Stimulated activated CD4-positive, alpha-beta T cell treated with anti-CD3 and anti-CD28 coated beads, Interleukin-12 subunit alpha, Interleukin-12 subunit beta, amount 100 ng/mL, for 4 hours (primary cell): ENCODE measurements around the gene SMG6.
A peak's percentile ranks its signal among the peaks of the same experiment; 100 is the strongest.
"Not testable (repeated sequence)": the region's sequence is repeated elsewhere in the genome, so short reads cannot be mapped to it uniquely, and the experiment has no call there.

Experiments used
- DNase-seq: peaks from one replicate; pipeline ENCODE4 v3.0.0-alpha.2; 2020

SMG6 gene

DNA sequence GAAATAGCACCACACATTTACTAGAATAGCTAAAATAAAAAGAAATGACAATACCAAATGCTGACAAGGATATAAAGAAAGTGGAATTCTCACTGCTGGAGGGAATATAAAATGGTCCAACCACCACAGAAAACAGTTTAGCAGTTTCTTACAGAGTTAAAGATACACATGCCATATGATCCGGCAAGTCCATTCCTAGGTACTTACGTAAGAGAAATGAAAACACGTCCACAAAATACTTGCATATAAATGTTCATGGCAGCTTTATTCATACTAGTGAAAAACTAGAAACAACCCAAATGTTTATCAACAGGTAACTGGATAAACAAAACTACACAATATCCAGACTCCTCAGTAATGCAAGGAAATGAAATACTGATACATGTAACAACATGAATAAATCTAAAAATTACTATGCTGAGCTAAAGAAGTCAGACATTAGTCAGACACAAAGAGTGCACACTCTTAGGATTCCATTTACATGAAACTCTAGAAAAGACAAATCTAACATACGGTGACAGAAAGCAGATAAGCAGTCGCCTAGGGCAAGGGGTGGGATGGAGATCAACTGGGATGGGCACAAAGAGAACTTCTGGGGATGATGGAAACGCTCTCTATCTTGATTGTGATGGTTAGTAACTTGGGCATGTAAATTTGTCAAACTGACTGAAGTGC lies 76.4 kb downstream of the SMG6 start:
- no peak for DNase-seq

DNA sequence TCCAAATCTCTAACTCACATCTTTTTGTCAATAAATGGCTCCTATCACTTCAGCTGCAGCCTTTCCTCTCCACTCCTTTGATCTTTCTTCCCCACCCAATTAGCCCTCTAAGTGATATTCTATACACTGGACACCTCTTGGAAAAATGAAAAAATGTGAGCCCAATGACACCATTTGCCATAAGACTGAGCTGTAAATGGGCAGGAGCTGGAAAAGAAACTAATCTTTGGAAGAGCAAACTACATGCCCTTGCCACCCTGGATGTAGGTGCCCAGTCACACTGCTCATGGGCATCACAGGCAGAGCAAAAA lies 80.0 kb downstream of the SMG6 start:
- DNase-seq: no peak

DNA sequence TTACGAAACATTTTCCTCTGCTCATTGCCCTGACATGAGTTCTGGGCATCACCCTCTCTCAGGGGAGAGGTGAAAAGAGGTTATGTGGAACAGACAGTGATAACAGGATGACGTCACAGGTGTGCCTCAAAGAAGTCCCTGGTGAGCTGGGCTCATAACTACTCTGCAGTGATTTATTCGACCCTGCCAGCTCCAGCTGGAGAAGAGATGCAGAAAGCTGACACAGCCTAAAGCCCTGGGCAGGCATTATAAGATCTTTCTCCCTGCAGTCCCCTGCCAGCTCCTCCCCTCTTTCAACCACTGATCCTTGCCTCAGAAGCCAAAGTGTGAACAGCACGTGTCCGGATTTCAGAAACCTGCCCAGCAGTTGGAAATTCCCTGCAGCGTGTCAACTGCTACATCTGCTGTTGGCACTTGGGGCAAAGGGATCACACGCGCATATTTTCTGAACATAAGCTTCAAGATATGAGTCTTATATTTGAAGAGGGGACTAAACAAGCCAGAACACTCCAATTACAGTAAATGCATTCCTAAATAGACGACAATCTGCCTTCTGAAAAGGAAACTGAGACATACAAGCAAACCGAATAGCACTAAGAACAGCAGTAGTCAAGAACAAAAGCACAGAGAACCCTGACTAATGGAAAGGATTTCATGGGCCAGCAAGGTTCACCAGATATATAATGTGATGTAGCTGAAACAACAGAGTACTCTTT lies 80.5 kb downstream of the SMG6 start:
- DNase-seq: peak; percentile 15

DNA sequence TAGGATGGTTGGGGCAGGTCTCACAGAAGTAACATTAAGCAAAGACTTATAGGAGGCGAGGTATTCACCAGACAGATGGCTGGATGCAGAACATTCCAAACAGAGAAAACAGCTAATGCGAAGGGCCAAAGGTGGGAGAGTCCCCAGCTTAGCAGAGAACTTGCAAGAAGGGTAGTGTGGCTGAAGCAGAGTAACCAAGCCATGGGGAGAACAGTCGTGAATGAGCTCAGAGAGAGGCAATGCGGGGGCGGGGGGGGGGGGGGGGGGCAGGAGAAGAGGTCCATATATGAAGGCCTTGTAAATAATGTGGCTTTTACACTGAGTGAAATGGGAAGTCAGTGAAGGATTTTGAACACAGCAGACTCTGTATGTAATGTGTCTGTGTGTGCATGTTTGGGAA lies 81.3 kb downstream of the SMG6 start:
- DNase-seq: no peak

DNA sequence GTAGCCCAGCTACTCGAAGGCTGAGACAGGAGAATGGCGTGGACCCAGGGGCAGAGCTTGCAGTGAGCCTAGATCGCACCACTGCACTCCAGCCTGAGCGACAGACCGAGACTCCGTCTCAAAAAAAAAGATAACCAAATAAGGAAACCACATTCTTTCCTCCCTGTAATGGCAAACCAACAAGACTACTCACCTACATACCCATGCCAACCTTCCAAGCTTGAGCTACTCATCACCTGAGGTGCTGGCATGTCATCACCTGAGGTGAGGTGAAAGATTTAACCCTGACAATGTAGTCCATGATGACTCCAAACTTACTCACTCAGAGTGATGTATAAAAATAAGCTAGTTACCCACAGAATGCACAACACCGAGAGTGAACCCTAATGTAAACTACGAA lies 85.2 kb downstream of the SMG6 start:
- no peak for DNase-seq

DNA sequence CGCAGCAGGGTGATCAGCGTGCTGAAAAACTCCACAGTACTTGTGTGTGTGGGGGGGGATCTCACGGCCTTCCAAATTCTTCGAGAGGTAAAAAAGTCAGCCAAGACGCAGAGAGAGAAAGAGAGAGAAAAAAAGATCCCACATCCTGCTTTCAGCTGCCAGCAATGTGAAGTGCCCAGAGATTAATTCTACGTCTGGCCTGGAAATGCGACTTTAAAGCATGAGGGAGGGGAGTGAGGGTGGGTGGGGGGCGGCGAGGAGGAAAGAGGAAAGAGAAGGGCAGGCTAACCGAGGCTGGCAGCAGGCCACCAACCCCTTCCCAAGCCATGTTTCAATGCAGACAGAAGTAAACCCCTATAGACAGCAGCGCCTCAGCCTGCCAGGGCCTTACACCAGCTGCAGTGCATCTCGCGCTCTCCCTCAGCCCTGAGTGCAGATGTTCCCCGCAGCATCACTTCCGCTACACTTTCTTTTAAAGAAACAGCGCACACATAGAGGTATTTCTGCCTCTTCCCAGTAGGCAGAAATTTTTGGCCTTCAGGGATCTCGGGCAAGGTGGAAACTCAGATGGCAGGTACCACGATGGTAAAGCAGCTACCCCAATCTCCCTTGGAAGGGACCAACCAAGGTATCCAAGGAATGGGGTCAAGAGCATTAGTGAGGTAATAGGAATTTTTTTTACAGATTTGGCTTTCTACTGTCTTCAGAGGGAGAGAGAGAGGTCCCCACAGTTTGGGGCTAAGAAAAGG lies 87.8 kb downstream of the SMG6 start:
- DNase-seq: peak; percentile 52

DNA sequence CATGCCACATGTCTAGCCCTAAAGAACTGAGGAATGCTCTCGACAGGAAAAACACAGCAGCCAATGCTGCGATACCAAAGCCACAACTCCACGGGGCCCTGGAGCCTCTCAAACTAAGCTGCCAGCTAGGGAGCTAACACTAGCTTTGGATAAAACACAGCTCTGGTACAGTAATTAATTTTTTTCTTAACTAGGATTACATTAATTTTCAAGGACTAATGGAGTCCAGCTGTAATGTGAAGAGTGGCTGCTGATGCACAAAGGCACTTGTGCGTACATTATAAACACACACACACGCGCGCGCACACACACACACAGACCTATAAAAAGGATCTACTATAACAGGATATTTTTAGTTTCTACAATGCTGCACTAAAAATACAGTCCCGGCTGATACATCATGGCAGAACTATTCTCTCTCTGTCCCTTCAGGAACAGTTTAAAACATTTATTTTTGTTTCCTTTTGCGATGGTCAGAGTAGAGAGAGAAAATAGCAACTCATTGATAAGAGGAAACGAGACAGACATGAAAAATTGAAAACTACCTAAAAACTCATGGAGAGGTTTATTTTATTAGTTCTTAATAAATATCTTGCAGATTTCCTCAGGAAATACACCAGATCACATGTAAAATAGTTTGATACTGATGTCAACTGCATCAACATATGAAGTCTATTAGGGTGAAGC lies 88.5 kb downstream of the SMG6 start:
- no peak for DNase-seq

DNA sequence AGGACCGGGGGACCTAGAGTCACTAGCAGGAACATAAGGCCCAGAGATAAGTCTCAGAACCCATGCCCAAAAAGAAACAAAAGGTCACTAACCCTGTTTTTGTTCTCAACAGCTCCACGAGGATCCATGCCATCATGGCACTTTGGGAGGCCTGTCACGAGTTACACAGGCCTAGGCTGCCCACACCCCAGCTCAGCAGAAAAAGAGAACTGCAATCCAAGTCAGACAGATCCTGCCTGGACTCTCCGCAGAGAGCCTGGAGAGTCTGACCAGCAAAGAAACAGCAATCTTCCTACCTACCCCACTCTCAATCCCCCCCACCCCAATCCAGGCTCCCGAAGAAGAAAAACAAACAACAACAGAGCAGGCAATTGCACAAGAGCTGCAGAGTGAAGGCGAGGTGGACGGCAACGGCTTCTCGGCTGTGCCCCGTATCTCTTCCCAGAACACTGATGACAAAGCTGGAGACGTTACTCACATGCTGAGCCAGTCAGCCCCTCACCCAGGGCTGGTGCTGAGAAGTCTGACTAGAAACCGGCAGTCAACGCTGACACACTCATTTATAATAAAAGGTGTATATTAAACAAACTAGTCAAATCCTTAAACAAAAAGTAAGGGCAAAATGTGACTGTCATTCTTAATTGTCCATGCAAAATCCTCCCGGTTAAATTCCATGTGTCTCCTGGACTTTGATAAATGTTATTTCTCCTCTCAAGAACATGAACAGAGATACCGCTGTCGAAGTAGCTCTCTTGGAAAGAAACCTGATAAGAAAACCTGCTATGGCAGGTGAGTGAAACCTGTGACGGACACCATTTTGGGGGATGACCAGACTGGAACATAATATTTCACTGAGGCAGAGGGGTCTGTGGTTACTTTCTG lies 89.3 kb downstream of the SMG6 start:
- DNase-seq: no peak

DNA sequence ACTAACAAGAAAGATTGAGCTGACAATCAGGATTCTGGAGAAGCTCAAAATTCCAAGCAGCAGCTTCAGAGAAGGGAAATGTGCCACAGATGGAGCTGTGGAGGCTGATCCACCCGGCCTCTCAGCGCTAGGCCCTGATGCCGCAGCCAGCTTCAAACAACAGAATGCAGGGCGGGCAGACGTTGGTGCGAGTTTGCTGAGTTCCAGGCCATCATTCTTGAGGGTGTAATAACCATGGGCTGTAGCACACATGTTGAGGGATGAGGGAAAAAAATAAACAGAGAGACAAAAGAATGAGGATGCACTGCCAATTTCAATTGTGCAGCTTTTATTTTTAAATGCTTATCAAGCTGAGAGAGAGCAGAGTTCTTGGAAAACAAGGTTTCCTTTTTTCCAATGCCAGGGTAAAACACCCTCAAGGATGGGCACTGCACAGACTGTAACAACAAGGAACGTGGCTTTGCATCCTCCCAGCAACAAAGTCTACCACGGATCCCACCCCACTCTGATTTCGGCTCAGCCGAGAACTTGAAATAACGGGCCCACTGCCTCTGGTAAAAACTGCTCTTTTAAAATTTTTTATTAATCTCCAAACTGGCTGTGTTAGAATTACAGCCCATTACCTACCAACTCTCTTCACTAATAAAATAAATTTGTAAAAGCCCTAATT lies 90.2 kb downstream of the SMG6 start:
- DNase-seq: no peak

DNA sequence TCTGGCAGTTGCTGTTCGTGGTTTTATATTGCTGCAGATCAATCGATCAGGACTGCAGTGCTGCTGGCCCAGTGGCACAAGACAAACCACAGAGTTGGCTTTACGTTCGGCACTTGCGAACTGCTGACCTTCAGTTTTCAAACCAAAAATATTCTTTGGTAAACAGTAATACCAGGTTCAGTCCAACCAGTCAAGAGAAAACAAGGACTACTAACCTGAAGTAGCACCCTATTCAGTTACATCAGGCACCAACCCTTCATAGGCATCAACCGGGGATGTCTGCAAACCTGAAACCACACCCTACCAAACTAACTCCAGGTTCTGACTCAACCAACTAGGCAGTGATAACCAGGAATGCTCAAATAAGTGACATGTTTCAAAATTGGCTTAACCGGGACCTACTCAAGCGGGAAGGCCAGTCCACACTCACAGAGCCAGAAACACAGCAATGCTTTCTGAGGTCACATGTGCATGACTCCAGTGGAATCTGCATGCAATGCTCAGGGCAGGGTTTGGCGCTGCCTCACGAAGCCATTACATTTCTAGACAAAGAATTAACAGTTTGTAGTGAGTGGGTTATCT lies 91.1 kb downstream of the SMG6 start:
- no peak for DNase-seq

DNA sequence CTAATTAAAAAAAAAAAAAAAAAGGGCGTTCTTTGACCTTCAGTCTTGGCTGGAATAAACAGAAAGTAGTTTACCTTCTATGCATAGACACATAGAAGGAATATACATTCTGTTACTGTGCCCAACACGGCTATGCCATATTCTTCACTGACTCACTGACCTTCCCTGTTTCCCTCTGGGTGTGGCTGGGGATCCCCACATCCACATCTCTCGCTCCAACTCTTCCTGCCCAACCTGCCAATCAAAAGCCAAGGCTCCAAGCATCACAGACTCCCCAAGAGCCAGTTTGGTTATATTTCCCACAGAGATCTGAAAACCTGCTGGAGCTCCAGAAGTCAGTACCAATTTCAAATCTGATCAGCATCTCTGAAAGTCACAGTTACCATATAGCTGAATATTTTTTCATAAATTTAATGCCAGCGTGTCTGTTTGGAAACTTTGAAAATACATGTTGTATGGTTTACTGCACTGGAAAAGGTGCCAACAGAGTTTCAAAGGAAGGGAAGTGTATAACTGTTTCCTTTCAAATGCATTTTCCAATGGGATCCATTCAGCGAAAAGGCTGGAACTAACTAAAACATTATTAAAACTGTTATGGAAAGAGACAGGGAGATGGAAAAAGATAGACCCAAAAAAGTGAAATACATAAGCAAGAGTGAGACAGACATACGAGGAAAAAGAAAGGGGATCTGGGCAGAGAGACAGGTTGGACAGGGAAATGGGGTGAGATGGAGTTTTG lies 91.8 kb downstream of the SMG6 start:
- no peak for DNase-seq

DNA sequence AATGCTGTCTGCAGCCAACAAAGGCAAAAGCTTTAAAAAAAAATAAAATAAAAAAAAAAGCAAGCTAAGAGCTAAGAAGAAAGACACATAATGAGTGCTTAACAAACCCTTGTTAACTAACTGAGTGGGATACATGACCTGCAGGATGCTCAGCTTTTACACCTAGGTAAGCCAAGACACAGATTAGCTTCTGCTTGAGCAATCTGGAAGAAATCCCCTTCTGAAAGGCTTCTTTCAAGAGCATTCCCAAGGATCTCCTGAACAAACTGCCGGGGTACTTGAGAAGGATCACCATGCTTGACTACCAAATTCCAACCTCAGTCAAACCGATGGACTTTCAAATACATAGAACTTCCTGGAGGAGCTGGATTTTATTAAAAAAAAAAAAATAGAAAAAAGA lies 92.9 kb downstream of the SMG6 start:
- DNase-seq: no peak

DNA sequence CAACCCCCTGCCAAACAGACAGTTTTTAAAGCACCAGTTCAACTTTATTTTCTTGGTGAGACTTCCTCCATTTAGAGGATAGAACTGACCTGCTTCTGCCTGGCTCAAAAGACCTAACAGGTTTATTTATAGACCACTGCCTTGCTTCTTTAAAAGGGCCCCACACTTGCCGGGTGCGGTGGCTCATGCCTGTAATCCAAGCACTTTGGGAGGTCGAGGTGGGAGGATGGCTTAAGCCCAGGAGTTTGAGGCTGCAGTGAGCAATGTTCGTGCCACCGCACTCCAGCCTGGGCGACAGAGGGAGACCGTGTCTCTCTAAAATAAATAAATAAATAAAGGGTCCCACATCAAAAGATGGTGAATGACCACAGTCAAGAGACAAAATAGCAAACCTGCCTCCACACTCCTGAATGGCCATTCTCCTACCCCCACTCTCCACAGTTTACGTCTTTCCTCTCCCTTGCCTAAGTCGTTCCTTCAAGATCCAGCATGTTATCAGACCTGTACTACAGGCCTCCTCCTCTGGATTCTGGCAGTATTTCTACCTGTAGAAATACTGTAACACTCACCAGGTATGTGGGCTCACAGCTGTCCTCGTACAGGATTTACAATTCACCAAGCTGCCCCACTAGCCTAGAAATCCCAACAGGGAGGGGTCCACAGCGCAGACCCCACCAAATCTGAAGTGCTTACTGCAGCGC lies 95.6 kb downstream of the SMG6 start:
- DNase-seq: no peak

DNA sequence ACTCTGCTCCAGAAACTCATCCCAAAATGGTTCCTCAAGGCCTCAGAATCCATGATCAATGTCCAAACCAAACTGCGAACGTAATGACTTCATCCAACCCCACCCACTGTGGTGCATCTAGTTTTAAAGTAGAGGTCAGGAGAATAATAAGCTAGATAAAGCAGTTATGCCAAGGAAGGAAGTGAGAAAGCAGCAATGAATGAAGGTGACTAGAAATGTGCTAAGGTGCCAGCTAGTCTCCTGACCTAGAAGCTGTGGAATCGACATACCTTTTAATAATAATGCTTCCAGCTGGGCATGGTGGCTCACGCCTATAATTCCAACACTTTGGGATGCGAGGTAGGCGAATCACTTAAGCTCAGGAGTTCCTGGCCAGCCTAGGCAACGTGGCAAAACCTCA lies 99.2 kb downstream of the SMG6 start:
- no peak for DNase-seq

DNA sequence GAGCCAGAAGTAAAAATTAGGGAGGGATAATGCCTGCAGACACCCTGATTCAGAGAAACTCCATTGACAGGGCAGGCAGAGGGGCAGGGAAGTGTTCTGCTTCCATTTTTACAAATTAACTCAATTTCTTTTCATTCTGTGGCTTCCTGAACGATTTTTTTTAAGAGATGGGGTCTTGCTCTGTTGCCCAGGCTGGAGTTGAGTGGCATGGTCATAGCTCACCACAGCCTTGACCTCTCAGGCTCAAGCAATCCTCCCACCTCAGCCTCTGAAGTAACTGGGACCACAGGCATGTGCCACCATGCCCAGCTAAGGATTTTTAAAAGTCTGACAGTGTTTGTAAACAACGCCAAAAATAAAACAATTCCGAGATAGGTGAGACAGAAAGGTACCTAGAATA lies 99.8 kb downstream of the SMG6 start:
- DNase-seq: no peak

DNA sequence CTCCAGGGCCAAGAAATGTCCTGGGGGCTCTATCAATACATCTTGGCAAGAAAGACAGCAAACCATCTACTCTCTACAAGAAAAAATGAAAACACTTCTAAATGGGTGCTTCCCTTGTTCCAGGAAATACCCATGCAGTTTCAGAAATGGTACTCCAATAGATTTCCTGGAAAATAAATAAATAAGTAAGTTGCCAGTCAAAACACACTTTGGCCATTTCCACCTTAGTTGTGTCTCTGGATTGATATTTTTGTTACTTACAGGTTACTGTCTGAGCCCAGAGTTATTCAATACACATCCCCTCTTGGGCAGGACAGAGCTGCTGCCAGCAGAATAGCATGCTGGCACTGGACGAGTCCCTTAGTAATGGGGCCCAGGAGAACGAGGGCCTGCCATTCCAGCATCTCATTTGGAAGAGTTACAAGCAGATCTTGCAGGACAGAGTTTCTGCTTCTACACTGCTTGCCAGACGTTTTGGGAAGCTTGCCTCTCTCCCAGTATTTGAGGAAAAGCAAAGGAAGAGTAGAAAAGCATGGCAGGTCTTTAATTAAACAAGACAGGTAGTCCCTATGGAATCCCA lies 100.5 kb downstream of the SMG6 start:
- DNase-seq: no peak

DNA sequence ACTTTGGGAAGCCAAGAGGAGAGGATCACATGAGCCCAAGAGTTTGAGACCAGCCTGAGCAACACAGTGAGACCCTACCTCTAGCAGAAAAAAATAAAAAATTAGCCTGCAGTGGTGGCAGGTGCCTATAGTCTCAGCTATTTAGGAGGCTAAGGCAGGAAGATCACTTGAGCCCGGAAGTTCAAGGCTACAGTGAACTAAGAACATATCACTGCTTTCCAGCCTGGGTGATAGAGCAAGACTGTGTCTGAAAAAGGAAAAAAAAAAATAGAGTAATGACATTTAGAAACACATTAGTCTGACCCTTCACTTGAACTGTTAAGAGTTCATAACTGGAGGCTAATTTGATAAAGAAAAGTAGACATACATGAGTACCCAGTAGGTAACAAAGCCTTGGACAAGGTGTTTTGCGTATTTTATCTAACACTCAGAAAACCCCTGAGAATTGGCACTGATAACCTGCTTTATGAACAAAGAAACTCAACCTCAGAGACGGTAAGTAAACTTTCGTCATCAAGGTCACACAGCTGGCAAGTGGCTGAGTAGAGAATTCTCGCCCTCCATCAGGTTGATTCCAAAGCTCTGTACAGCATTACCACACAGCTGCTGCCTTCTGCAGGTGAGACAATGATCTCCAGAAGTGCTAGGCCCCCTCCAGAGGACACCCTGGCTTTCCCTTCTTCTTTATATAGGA lies 101.1 kb downstream of the SMG6 start:
- no peak for DNase-seq

DNA sequence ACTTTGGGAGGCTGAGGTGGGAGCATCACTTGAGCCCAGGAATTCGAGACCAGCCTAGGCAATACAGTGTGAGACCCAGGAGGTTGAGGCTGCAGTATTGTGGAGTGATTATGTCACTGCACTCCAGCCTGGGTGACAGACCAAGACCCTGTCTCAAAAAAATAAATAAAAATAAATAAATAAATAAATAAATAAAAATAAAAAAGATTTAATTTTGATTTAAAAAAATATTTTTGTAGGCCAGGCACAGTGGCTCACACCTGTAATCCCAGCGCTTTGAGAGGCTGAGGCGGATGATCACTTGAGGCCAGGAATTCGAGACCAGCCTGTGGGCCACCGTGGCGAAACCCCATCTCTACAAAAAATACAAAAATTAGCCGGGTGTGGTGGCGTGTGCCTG lies 104.2 kb downstream of the SMG6 start:
- DNase-seq: not testable (repeated sequence)

DNA sequence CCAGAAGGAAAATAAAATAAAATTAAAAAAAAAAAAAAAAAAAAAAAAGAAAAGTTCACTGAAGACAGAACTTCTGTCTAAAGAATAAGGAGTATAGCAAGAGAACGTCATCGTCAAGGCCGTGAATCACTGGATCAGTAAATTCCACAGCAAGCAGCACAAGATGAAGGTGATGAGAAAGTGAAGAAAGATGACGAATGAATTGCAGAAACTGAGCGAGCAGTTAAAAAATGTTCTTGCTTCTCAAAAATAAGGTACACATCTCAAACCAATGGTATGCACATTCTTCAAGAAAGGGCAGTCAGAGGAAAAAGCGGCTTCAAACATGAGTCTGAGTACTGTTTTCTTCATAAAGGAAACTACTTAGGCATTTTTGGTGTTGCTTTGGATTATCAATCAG lies 104.7 kb downstream of the SMG6 start:
- no peak for DNase-seq
